ENCODE results near the gene SLC4A11.
"Not testable (repeated sequence)": the region's sequence is repeated elsewhere in the genome, so short reads cannot be mapped to it uniquely, and the experiment has no call there.

The SLC4A11 gene

DNA sequence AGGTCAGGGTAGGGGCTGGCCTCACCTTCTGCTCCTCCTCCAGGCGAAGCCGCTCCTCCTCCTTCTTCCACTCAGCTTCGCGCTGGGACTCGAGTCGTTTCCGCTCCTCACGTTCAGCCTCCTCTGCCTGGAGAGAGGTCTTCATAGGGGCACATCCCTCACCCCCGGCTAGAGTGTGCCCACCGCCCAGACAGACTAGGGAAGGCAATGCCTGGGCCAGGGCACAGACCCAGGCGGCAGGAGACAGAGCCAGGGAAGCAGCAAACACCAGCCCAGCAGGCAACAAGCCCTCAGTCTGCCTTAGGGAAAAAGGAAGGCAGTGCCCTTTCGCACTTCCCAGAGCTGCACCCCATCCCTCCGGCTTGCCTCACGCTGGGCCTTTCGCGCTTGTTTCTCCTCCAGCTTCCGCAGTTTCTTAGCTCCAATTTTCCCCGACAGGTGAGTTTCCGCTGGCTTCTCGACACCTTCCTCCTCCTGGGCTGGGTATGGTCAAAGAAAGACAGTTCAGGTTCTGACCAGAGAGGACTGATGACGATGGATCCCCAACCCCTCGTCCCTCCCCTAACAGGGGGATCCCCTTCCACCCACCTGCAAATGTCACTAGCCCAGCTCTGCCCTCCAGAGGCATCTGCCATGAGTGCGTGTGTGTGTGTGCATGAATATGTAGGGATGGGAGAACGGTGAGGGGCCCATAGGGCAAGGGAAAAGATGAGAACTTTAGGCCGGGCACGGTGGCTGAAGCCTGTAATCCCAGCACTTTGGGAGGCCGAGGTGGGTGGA, 38.8 kb downstream of the SLC4A11 start:
- no peak for DNase-seq

DNA sequence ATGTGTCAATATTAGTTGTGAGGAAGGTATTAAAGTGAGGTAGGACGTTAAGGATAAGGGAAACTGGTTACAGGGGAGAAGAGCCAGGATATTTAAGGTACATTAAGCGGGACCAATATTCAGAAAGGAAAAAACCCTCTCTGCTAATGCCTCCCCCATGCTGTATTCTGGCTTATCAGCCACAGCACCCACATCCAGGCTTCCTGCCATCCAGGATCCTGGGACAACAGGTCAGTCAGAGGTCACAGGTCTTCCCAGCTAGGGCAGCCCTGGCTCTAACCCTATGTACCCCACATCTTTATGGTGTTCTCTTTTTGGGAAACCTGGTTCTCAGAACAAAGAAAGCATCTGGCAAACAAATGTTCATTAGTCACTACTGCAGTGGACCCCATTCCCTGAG, 39.8 kb downstream of the SLC4A11 start:
- DNase-seq = no peak

DNA sequence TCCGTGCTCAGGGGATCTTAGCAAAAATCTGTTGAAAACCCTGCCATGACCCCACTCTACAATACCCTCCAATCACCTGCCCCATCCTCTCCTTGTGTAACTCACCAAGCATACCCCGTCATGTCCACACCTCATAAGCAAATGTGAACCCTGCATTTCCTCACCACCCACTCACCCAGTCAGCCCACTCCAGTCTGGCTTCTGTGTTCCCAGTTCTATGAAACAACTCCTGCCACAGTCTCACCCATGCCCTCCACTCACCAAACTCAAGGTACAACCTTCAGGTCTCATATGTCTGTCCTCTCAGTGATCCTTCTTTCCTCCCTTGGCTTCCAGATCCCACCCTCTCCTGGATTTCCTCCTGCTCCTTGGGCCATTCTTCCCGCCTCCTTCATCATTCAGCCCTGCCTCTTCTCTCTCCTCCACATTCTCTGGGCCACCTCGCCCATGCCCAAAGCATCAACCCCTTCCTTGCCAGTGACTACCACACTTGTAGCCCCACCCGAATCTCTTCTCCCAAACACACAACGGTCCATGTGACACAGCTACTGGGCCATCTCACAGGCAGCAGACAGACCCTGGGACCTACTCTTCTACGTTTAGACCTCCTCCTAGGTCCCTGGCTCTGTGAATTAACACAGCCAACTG, 43.3 kb downstream of the SLC4A11 start:
- DNase-seq = no peak

DNA sequence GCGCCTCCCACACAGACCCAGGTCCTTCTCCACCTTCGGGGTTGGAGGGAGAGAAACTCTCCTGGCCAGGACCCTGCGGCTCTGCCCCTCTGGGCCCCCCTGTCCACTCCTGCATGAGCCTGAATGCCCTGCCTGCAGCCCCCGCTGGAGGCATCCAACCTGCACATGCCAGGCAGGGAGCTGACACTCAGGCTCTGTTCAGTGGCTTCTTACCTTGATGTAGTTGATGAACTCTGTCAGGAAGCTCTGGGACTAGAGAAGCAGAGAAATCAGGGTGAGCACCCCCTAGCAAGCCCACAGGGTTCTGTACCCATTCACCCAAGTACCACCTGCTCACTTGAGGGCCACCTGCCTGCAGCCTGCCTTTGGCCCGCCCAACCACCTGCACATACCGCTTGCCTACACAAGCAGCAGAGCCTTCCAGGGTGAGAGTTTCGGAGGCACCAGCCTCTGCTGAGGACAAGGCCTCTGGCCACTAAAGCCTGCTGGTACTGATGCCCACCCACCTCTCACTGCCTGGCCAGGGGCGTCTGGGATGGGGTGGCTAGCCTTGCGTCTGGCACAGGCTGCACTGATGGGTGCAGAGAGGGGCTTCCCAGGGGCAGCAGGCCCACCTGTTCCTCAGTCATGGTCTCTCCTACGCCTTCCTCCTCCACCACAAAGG, 44.2 kb downstream of the SLC4A11 start:
- no peak for DNase-seq

DNA sequence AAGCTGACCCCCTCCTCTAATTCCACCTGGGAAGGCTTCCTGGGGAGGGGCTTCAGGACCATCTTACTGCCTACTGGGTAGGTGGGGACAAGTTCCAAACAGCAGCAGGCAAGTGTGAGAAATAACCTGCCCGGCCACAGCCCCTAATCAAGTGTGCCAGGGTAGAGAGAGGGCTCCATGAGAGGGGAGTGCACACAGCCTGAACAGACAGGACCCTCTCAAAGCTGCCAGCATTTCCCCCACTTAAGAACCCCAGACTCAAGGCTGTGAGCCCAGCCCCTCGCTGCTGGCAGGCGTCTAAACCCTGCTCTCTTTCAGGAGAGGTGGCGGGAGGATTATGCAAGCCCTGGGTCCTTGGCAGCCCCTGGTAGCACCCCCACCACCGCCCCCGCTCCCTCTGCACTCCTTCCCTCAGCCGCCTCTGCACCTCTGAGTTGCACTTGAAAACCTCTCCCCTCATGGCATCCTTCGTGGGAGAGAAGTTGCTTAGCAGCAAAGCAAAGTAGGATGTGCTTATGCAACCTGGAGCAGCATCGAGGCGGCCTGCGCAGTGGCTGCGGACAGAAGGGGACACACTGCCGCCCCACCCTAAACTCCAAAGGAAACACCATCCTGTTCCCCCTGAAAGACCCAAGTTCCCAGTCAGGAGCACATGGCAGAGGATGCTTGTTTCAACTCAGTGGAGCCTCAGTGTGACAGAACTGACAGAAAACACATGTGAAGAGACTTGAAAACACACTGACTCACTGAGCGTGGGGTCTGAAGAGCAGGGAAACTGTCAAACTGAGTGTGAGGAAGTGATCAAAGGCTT, 45.0 kb downstream of the SLC4A11 start:
- no peak for DNase-seq

DNA sequence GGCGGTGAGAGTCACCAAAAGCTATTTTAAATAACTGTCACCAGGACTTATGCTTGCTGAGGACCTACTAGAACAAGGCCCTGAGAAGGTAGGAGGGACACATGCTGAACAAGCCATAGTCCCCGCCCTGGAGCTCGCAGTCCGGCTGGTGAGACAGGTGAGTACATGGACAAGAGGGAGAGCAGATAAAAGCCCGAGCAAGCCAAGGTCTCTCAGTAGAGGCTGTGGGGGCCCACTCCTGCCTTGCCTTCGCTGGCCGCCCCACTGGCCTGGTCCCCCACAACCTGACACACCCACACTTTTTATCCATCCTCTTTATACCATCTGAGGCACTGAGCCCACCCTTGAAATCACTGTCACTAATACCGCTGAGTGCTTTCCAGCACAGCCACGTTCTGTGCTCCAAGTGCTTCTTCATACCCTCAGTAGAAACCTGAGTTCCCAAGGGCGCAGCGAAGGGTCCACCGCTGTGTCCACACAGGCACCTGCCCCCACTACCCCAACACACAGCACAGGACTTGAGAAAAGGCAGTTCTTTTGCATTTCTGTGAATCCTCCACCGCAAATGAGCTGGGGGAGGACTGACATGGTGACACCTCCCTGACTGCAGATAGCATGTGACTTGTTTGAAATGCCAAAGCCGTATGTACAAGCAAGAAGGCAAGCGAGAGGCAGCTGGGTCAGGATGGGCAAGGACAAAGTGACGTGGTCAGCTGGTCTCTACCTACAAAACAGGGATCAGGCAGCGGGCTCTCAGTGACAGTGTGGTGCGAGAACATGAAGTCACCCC, 46.6 kb downstream of the SLC4A11 start:
- DNase-seq = no peak

DNA sequence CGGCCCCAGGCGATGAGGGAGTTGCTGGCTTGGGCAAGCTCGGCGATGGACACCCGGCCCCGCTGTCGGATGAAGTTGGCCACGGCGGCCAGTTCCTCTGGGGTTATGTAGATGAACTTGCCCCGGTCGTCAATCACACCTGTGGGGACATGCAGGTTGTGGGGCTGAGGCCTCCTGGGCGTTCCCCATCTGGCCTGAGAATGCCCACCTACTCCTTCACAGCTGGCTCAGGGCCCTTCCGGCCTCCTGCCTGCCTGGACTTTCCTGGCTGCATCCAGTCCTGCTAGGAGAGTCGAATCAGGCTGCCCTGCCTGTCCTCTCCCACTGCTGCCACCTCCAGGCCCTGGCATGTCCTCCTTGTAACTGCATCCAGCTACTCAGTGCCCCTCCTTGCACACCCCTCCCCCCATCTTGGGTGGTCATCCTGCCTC, 48.3 kb downstream of the SLC4A11 start:
- DNase-seq = no peak

DNA sequence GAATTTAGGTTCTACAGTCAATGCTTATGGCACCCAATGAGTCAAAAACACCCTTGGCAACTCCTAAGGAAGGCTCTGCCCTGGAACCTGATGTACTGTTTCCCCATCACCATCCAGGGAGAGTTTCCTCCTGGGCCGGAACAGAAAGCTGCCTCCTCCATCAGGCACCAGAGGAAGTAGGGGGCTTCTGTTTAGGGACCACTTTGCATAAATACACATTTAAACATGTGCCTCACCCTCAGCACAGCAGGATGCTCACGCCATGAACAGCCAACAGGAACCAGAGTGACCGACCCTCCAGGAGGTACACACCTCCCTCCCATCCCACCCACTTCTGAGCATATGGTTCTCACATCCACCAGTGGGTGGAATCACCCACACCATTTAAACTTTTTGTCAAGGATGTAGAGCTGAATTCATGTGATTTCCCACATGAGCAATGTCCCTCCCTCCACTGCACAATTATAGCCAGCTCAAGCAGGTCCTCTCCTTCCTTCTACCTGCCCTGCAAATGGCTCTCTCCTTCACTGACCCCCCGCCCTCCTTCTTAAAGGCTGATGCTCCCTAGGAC, 49.3 kb downstream of the SLC4A11 start:
- no peak for DNase-seq

DNA sequence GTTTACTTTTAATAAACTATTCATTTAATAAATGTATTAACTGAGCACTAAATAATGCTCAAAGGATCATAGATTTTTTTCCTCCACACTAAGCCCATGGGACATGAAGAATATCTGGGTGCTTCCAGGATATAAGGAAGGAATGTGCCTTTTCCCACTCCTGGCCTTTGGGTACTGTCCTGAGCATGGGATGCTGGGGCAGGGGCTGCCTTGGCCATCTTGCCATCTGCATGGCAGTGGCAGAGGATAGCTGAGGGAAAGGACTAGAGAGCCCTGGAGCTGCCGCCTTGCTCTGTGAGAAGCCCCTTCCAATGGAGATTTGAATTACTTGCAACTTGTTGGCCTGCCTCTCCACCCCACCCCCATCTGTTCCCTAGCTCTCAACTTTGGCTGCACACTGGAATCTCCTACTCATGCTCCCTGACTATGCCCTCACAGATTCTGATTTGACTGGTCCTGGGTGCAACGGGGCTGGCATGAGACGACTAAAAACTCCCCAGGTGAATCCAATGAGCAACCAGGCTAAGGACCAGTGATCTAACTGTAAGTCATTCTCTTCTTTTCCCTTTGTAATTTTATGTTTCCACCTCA, 50.1 kb downstream of the SLC4A11 start:
- no peak for DNase-seq

DNA sequence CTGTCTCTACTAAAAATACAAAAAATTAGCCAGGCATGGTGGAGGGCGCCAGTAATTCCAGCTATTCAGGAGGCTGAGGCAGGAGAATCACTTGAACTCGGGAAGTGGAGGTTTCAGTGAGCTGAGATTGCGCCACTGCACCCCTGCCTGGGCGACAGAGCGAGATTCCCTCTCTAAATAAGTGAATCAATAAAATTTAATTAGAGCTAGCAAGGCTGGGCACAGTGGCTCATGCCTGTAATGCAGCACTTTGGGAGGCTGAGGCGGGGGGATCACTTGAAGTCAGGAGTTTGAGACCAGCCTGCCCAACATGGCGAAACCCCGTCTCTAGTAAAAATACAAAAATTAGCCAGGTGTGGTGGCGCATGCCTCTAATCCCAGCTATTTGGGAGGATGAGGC, 51.1 kb downstream of the SLC4A11 start:
- DNase-seq = not testable (repeated sequence)

DNA sequence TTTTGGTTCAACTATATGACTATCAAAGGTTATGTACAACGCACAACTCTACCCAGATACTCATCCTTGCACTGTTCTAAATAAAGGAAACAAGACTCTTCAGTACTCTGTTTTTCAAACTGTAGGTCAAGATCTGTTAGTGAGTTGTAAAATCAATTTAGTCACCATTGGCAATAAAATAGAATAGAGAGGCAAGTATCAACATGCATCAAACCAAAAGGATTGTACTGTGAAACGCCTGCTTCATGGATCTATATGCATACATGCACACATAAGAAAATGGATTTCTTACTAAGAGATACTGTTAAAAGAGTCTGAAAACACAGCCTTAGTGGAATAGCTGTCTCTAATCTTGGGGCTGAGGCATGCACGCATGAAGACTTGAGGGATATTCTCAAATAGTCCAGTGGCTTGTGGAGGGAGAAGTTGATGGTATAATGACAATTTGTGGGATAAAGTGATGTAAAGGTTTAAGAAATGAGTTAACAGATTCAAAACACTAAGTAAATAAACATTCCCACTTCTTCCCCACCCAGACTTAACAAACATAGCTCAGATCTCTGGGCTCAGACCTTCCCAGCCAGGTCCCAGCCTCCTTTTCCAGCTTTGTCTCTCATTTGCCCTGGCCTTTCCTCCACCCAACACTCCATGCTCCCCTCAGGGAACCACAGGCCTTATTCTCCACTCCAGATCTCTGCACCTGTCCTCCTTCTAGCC, 54.9 kb downstream of the SLC4A11 start:
- DNase-seq = no peak

DNA sequence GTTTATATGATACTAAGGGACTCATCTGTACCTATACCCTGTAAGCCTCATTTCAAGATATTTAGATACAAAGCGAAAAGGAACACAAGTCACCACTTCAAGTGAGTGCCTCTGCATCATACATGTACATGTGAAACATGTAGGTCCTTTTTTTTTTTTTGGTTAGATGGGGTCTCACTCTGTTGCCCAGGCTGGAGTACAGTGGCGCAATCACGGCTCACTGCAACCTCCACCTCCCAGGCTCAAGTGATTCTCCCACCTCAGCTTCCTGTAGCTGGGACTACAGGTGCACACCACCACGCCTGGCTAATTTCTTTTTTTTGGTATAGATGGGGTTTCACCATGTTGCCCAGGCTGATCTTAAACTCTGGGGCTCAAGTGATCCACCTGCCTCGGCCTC, 56.6 kb downstream of the SLC4A11 start:
- DNase-seq = not testable (repeated sequence)

DNA sequence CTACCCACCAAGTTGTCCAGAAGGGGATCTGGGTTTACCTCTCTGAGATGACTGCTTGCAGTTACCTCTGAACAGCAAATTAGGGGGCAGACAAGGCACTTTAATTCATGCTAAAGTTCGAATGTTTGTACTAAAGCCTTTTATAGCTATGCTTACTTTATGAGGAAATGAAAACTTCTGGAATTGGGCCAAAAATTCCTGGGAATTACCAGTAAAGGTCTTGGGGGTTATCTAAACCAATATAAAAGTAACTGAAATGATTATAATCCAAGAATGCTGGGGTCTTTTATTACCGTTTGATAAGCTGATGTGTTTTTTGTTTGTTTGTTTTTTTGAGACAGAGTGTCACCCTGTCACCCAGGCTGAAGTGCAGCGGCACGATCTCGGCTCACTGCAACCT, 57.7 kb downstream of the SLC4A11 start:
- DNase-seq = no peak

DNA sequence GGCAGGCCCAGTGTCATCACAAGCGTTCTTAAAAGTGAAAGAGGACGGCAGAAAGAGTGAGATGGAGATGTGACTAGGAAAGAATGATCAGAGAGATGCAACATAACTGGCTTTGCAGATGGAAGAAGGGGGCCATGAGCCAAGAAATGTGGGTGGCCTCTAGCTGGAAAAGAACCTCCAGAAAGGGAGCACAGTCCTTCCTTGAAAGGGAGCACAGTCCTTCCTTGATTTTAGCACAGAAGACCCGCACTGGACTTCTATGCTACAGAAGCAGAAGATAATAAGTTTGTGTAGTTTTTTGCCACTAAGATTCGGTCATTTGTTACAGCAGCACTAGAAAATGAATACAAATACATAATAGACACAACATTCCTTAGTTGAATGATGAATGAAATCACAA, 58.7 kb downstream of the SLC4A11 start:
- no peak for DNase-seq

DNA sequence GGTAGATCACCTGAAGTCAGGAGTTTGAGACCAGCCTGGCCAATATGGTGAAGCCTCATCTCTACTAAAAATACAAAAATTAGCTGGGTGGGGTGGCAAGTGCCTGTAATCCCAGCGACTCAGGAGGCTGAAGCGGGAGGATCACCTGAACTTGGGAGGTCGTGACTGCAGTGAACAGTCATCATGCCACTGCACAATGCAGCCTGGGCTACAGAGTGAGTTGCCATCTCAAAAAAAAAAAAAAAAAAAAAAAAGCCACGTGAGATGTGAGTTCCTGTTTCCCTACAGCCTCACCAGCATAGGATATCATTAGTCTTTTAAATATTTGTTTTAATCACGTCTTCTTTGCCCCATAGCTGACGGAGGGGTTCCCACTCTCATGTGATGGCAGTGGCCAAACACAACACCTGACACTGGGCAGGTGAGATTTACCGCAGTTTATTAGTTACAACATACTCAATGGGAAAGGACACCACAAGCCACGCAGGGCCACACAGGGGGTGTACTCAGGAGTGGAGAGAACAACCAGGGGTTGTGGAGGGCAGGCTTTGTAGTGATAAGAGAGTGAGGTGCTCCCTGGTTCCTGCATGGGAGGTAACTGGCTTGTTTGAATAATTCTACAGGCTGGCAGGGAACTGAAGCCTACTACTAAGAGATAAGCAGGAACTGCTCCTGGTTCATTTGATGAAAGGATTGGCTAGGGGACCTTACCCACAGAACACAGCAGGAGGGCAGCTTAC, 61.1 kb downstream of the SLC4A11 start:
- DNase-seq = no peak

All from bone marrow (tissue), 2 donors.